OCI-LY1 (cell line): Measurements from ENCODE around the gene ACTL8.

Experiments used
- H2AFZ ChIP-seq: fragments of 200-600 bp; sonication (generic), shearing (Covaris generic); 2 replicates; pipeline ENCODE4 v1.6.0; 2014; ENCODE audit warnings: antibody characterized with exemption, mild to moderate bottlenecking, low read length
- H3F3A ChIP-seq: fragments of 200-600 bp; sonication (generic), shearing (Covaris generic); 2 replicates; pipeline ENCODE4 v1.6.0; 2014; ENCODE audit warnings: mild to moderate bottlenecking, antibody characterized with exemption, low read length, moderate library complexity; ENCODE audit not compliant: insufficient read depth
- H3K27ac ChIP-seq: fragments of 200-600 bp; sonication (generic); 2 replicates; pipeline ENCODE4 v1.5.1; 2014; ENCODE audit warnings: low read length, mixed run types, mild to moderate bottlenecking, low read depth; ENCODE audit not compliant: poor library complexity, severe bottlenecking
- H3K27me3 ChIP-seq: fragments of 200-600 bp; sonication (generic); 2 replicates; pipeline ENCODE4 v1.6.0; 2014; ENCODE audit warnings: antibody characterized with exemption, mild to moderate bottlenecking, low read length, moderate library complexity; ENCODE audit not compliant: insufficient read depth
- H3K36me3 ChIP-seq: fragments of 200-600 bp; sonication (generic); 2 replicates; pipeline ENCODE4 v1.6.1; 2014; ENCODE audit warnings: mild to moderate bottlenecking, antibody characterized with exemption, low read length, moderate library complexity, mixed read lengths; ENCODE audit not compliant: insufficient read depth
- H3K4me1 ChIP-seq: fragments of 200-600 bp; sonication (generic); 2 replicates; pipeline ENCODE4 v1.5.1; 2014; ENCODE audit warnings: mild to moderate bottlenecking, low read length, moderate library complexity; ENCODE audit not compliant: insufficient read depth, severe bottlenecking
- H3K4me2 ChIP-seq: fragments of 200-600 bp; sonication (generic), shearing (Covaris generic); 2 replicates; pipeline ENCODE4 v1.6.1; 2014; ENCODE audit warnings: low read length
- H3K4me3 ChIP-seq: fragments of 200-600 bp; sonication (generic); 2 replicates; pipeline ENCODE4 v1.5.1; 2014; ENCODE audit warnings: low read length, low read depth, mild to moderate bottlenecking, mixed read lengths; ENCODE audit not compliant: poor library complexity, severe bottlenecking
- H3K79me2 ChIP-seq: fragments of 200-600 bp; shearing (Covaris generic); 2 replicates; pipeline ENCODE4 v1.6.1; 2016; ENCODE audit warnings: mixed run types, low read length, mixed read lengths; ENCODE audit not compliant: insufficient read depth
- H3K9ac ChIP-seq: fragments of 200-600 bp; sonication (generic), shearing (Covaris generic); 2 replicates; pipeline ENCODE4 v1.6.1; 2014; ENCODE audit warnings: mild to moderate bottlenecking, low read length, mixed read lengths
- H3K9me2 ChIP-seq: fragments of 200-600 bp; sonication (generic), shearing (Covaris generic); 2 replicates; pipeline ENCODE4 v1.6.1; 2014; ENCODE audit warnings: low read depth, mild to moderate bottlenecking, low read length, mixed read lengths
- H3K9me3 ChIP-seq: fragments of 200-600 bp; shearing (Covaris generic); 2 replicates; pipeline ENCODE4 v1.6.1; 2014; ENCODE audit warnings: low read length, mixed read lengths
- H4K20me1 ChIP-seq: fragments of 200-600 bp; sonication (generic), shearing (Covaris generic); 2 replicates; pipeline ENCODE4 v1.6.0; 2016; ENCODE audit warnings: mild to moderate bottlenecking, low read length; ENCODE audit not compliant: insufficient read depth
- EZH2 ChIP-seq: fragments of 200-600 bp; sonication (generic), shearing (Covaris generic); IDR thresholded peaks from 2 replicates; pipeline ENCODE4 v1.8.0; 2017; ENCODE audit warnings: borderline replicate concordance, mixed run types, mild to moderate bottlenecking, antibody characterized with exemption, low read length, moderate library complexity, mixed read lengths
- TF ChIP-seq, protein P1 (sequence below): fragments of 200-600 bp; sonication (generic), shearing (Covaris generic); IDR thresholded peaks from 2 replicates; pipeline ENCODE4 v1.5.1; 2017; ENCODE audit warnings: mild to moderate bottlenecking, antibody characterized with exemption, low read length, moderate library complexity, mixed read lengths

The ACTL8 gene

DNA sequence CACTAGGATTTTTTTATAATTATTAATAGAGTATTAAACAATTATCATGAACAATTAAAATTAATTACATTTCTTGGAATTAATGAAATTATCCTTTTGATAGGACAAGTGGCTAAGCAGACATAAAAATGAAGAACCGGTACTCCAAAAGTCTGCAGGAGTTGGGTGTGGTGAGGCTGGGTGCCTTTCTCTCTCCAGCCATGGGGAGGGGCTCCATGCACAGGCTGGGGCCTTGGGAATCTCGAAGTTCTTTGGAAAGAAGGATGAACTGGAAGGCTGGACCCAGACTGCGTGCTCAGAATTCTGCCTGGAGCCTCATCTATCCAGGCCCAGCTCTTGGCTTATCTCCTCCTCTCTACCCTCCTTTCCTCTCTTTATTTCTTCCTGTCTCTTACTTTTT is 94.1 kb downstream of the ACTL8 start:
- Histone ChIP-seq H3K4me2 (no peak overlapping the region), H3K4me3 (no peak overlapping the region)

DNA sequence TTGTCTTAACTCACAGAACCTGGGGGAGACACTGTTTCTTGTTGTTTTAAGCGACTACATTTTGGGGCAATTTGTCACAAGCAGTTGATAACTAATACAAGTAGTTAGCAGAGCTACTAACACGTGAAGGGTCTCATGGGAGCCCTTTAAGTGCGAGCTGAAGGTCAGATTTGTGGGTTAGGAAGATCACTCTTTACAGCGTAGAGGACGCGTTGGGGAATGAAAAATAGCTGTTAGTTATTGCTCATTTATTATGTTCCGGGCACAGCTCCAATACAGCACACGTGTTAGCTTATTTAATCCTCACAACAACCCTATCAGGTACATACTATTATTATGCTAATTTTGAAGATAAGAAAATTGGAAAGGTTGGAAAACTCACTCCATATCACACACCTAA is 95.9 kb downstream of the ACTL8 start:
- no peaks in the 10 kb centered on the region for H3K79me2 ChIP-seq
- no peaks in the 10 kb centered on the region for H3K36me3 ChIP-seq
- no peaks in the 10 kb centered on the region for H4K20me1 ChIP-seq
- H3K27me3 ChIP-seq = no peaks in the 10 kb centered on the region
- no peak overlapping the region for H3K9ac ChIP-seq
- H3K4me2 ChIP-seq = no peak overlapping the region
- no peak overlapping the region for H2AFZ ChIP-seq
- H3K9me3 ChIP-seq = no peaks in the 10 kb centered on the region
- H3K4me3 ChIP-seq = no peak overlapping the region
- TF ChIP-seq, protein P1, sequence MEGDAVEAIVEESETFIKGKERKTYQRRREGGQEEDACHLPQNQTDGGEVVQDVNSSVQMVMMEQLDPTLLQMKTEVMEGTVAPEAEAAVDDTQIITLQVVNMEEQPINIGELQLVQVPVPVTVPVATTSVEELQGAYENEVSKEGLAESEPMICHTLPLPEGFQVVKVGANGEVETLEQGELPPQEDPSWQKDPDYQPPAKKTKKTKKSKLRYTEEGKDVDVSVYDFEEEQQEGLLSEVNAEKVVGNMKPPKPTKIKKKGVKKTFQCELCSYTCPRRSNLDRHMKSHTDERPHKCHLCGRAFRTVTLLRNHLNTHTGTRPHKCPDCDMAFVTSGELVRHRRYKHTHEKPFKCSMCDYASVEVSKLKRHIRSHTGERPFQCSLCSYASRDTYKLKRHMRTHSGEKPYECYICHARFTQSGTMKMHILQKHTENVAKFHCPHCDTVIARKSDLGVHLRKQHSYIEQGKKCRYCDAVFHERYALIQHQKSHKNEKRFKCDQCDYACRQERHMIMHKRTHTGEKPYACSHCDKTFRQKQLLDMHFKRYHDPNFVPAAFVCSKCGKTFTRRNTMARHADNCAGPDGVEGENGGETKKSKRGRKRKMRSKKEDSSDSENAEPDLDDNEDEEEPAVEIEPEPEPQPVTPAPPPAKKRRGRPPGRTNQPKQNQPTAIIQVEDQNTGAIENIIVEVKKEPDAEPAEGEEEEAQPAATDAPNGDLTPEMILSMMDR = no peak
- TF ChIP-seq EZH2 = no peak
- H3F3A ChIP-seq = no peaks in the 10 kb centered on the region
- H3K9me2 ChIP-seq = no peaks in the 10 kb centered on the region
- no peaks in the 10 kb centered on the region for H3K4me1 ChIP-seq
- no peak overlapping the region for H3K27ac ChIP-seq

More for the DNA sequence above, 94.1 kb downstream of the ACTL8 start:
- no peaks in the 10 kb centered on the region for H4K20me1 ChIP-seq
- no peaks in the 10 kb centered on the region for H3K27me3 ChIP-seq
- H3F3A ChIP-seq = no peaks in the 10 kb centered on the region
- H3K9me3 ChIP-seq = no peaks in the 10 kb centered on the region
- no peak overlapping the region for H3K9ac ChIP-seq
- H3K79me2 ChIP-seq = no peaks in the 10 kb centered on the region
- H3K27ac ChIP-seq = no peak overlapping the region
- H3K9me2 ChIP-seq = no peaks in the 10 kb centered on the region
- TF ChIP-seq, protein P1 = no peak
- TF ChIP-seq EZH2 = no peak
- no peak overlapping the region for H2AFZ ChIP-seq
- H3K4me1 ChIP-seq = no peaks in the 10 kb centered on the region
- no peaks in the 10 kb centered on the region for H3K36me3 ChIP-seq

DNA sequence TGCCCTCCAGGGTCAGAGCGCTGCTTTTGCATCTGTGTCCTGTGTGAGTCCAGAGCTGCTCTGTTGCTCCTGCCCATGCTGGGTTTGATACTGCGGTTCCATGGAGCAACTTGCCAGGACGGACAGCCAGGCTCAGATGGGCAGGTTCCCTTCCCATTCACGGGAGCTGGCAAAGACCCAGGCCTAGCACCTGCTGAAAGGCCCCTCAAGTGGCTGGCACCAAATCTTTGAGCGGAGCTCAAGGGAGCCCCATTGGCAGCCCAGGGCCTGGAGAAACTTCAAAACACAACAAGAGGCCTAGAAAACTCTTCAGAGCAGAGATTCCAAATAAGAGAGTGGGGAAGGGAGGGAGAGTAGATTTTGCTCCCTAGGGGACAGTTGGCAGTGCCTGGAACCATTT is 97.2 kb downstream of the ACTL8 start:
- no peak overlapping the region for H3K4me3 ChIP-seq
- H3K36me3 ChIP-seq = no peaks in the 10 kb centered on the region
- H3K27me3 ChIP-seq = no peaks in the 10 kb centered on the region
- no peak overlapping the region for H2AFZ ChIP-seq
- no peaks in the 10 kb centered on the region for H4K20me1 ChIP-seq
- H3K79me2 ChIP-seq = no peaks in the 10 kb centered on the region
- H3K9me2 ChIP-seq = no peaks in the 10 kb centered on the region
- no peaks in the 10 kb centered on the region for H3F3A ChIP-seq
- no peak overlapping the region for H3K9ac ChIP-seq
- TF ChIP-seq, protein P1 = no peak
- no peak for TF ChIP-seq EZH2
- no peaks in the 10 kb centered on the region for H3K9me3 ChIP-seq
- H3K27ac ChIP-seq = no peak overlapping the region
- H3K4me2 ChIP-seq = no peak overlapping the region
- no peaks in the 10 kb centered on the region for H3K4me1 ChIP-seq
